Adipocyte (in vitro differentiated cells): ENCODE results near the gene TMEM33.

Source experiments
- DNase-seq: peaks from one replicate; pipeline ENCODE4 v3.0.0-alpha.2; 2015; ENCODE audit warnings: low read depth
- H3K27me3 ChIP-seq: replicated peaks from 2 replicates; pipeline ENCODE4 v1.7.0; 2013; ENCODE audit warnings: mild to moderate bottlenecking, low read length, moderate library complexity; ENCODE audit not compliant: control insufficient read depth, insufficient read depth
- H3K36me3 ChIP-seq: 2 replicates; pipeline ENCODE4 v1.7.0; 2013; ENCODE audit warnings: low read length, mild to moderate bottlenecking, moderate library complexity; ENCODE audit not compliant: control insufficient read depth, insufficient read depth, severe bottlenecking
- H3K4me1 ChIP-seq: 2 replicates; pipeline ENCODE4 v1.7.0; 2013; ENCODE audit warnings: mild to moderate bottlenecking, low read length, moderate library complexity; ENCODE audit not compliant: control insufficient read depth, insufficient read depth
- H3K4me3 ChIP-seq: 2 replicates; pipeline ENCODE4 v1.7.0; 2013; ENCODE audit warnings: mild to moderate bottlenecking, low read length, moderate library complexity
- H3K9ac ChIP-seq: 2 replicates; pipeline ENCODE4 v1.7.0; 2013; ENCODE audit warnings: mild to moderate bottlenecking, low read length, moderate library complexity
- H3K9me3 ChIP-seq: 2 replicates; pipeline ENCODE4 v1.7.0; 2013; ENCODE audit warnings: mild to moderate bottlenecking, low read length, moderate library complexity; ENCODE audit not compliant: control insufficient read depth

The TMEM33 gene

DNA sequence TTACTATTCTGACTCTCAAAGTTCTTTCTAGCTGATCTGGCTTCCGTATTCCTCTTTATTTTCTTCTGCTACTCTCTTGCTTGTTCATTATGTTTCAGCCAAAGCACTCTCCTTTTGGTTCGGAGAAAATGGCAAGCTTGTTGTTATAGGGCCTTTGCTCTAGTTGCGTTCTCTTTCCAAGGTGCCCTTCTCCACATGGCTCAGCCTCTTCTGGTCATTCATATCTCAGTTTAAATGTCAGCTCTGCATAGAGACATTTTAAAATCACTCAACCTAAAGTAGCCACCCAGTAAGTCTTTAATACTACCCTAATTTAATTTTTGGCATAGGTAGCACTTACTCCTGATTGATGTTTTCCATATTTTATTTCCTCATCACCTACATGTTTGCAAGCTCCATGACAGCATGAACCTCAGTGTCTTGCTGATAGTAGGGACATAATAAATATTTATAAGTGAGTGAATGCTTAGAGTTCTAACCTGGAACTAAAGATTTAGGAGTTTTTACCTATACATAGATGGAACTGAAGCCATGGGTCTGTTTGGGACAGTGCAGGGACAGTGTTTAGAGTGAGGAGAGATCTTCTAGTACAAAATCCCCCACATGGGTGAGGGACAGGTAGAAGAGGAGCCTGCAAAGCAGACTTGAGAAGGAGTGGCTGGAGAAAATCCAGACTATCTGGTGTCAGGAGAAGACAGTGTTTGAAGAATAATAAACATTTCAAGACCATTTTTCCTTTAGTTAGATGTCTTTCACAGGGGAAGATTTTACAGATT, 73.0 kb downstream of the TMEM33 start:
- peaks cover 31% of the 10 kb centered on the region for H3K36me3 ChIP-seq
- DNase-seq, result no peak
- no peak overlapping the region for H3K4me3 ChIP-seq
- no peaks in the 10 kb centered on the region for H3K4me1 ChIP-seq
- no peaks in the 10 kb centered on the region for H3K27me3 ChIP-seq
- no peak overlapping the region for H3K9ac ChIP-seq
- no peaks in the 10 kb centered on the region for H3K9me3 ChIP-seq
